ENCODE data around the gene DOK1.
"Not testable (repeated sequence)": the region's sequence is repeated elsewhere in the genome, so short reads cannot be mapped to it uniquely, and the experiment has no call there.

DOK1 gene

GRCh38 chr2:74560591-74560990, 6.1 kb downstream of the DOK1 start:
- 69 to 86% methylated on average over 2 to 3 of the region's 6 CpGs for WGBS, 2 experiments (ENCODE audit: insufficient coverage in 2 of 2)
- Histone ChIP-seq H3K9me3 (ENCODE audit: control insufficient read depth, low read length) (no peaks in the 10 kb centered on the region), H3K27ac (ENCODE audit: low read depth, low read length, severe bottlenecking) (no peak overlapping the region), H3K4me1 (ENCODE audit: control insufficient read depth, insufficient read depth, low read length, poor library complexity, severe bottlenecking) (peaks cover 7% of the 10 kb centered on the region), H3K36me3 (ENCODE audit: control insufficient read depth, insufficient read depth, low read length) (peaks cover 9% of the 10 kb centered on the region), H3K4me3 (ENCODE audit: extremely low read depth, insufficient read depth, low read length, poor library complexity, severe bottlenecking) (no peak overlapping the region)

GRCh38 chr2:74561022-74561421, 6.5 kb downstream of the DOK1 start:
- H3K27ac ChIP-seq (ENCODE audit: low read depth, low read length, severe bottlenecking); H3K36me3 ChIP-seq (ENCODE audit: control insufficient read depth, insufficient read depth, low read length); H3K4me3 ChIP-seq (ENCODE audit: extremely low read depth, insufficient read depth, low read length, poor library complexity, severe bottlenecking); H3K9me3 ChIP-seq (ENCODE audit: control insufficient read depth, low read length); H3K4me1 ChIP-seq (ENCODE audit: control insufficient read depth, insufficient read depth, low read length, poor library complexity, severe bottlenecking): not testable (repeated sequence)
- WGBS, 2 experiments (ENCODE audit: insufficient coverage in 2 of 2): 71 to 100% methylated on average over 1 of the region's 1 CpG

- H3K9me3 ChIP-seq (ENCODE audit: control insufficient read depth, low read length): no peaks in the 10 kb centered on the region
- H3K27ac ChIP-seq (ENCODE audit: low read depth, low read length, severe bottlenecking): no peak overlapping the region
- no peaks in the 10 kb centered on the region for H3K36me3 ChIP-seq (ENCODE audit: control insufficient read depth, insufficient read depth, low read length)
- 94 to 100% methylated on average over 5 to 6 of the region's 7 CpGs for WGBS, 2 experiments (ENCODE audit: insufficient coverage in 2 of 2)
- H3K4me3 ChIP-seq (ENCODE audit: extremely low read depth, insufficient read depth, low read length, poor library complexity, severe bottlenecking): no peak overlapping the region
- H3K4me1 ChIP-seq (ENCODE audit: control insufficient read depth, insufficient read depth, low read length, poor library complexity, severe bottlenecking): no peaks in the 10 kb centered on the region
Measured at GRCh38 chr2:74562126-74562775, 7.7 kb downstream of the DOK1 start.

- H3K36me3 ChIP-seq (ENCODE audit: control insufficient read depth, insufficient read depth, low read length): no peaks in the 10 kb centered on the region
- H3K4me3 ChIP-seq (ENCODE audit: extremely low read depth, insufficient read depth, low read length, poor library complexity, severe bottlenecking): no peak overlapping the region
- WGBS, 2 experiments (ENCODE audit: insufficient coverage in 2 of 2): 87 to 93% methylated on average over 3 to 4 of the region's 5 CpGs
- H3K4me1 ChIP-seq (ENCODE audit: control insufficient read depth, insufficient read depth, low read length, poor library complexity, severe bottlenecking): no peaks in the 10 kb centered on the region
- no peaks in the 10 kb centered on the region for H3K9me3 ChIP-seq (ENCODE audit: control insufficient read depth, low read length)
- H3K27ac ChIP-seq (ENCODE audit: low read depth, low read length, severe bottlenecking): no peak overlapping the region
Measured at GRCh38 chr2:74564222-74564621, 9.7 kb downstream of the DOK1 start.

- Histone ChIP-seq H3K27ac (ENCODE audit: low read depth, low read length, severe bottlenecking) (no peak overlapping the region), H3K4me3 (ENCODE audit: extremely low read depth, insufficient read depth, low read length, poor library complexity, severe bottlenecking) (no peak overlapping the region), H3K9me3 (ENCODE audit: control insufficient read depth, low read length) (no peaks in the 10 kb centered on the region), H3K36me3 (ENCODE audit: control insufficient read depth, insufficient read depth, low read length) (no peaks in the 10 kb centered on the region), H3K4me1 (ENCODE audit: control insufficient read depth, insufficient read depth, low read length, poor library complexity, severe bottlenecking) (no peaks in the 10 kb centered on the region)
- 94 to 100% methylated on average over 3 to 5 of the region's 7 CpGs for WGBS, 2 experiments (ENCODE audit: insufficient coverage in 2 of 2)
Measured at GRCh38 chr2:74566076-74566753, 11.7 kb downstream of the DOK1 start.

- Histone ChIP-seq H3K27ac (ENCODE audit: low read depth, low read length, severe bottlenecking) (no peak overlapping the region), H3K36me3 (ENCODE audit: control insufficient read depth, insufficient read depth, low read length) (no peaks in the 10 kb centered on the region), H3K4me1 (ENCODE audit: control insufficient read depth, insufficient read depth, low read length, poor library complexity, severe bottlenecking) (no peaks in the 10 kb centered on the region), H3K9me3 (ENCODE audit: control insufficient read depth, low read length) (no peaks in the 10 kb centered on the region), H3K4me3 (ENCODE audit: extremely low read depth, insufficient read depth, low read length, poor library complexity, severe bottlenecking) (no peak overlapping the region)
Measured at GRCh38 chr2:74566754-74567085, 12.2 kb downstream of the DOK1 start.

GRCh38 chr2:74567881-74568280, 13.4 kb downstream of the DOK1 start:
- no peak overlapping the region for H3K4me3 ChIP-seq (ENCODE audit: extremely low read depth, insufficient read depth, low read length, poor library complexity, severe bottlenecking)
- no peaks in the 10 kb centered on the region for H3K36me3 ChIP-seq (ENCODE audit: control insufficient read depth, insufficient read depth, low read length)
- 79 to 98% methylated on average over 3 to 5 of the region's 5 CpGs for WGBS, 2 experiments (ENCODE audit: insufficient coverage in 2 of 2)
- H3K27ac ChIP-seq (ENCODE audit: low read depth, low read length, severe bottlenecking): no peak overlapping the region
- H3K9me3 ChIP-seq (ENCODE audit: control insufficient read depth, low read length): no peaks in the 10 kb centered on the region
- no peaks in the 10 kb centered on the region for H3K4me1 ChIP-seq (ENCODE audit: control insufficient read depth, insufficient read depth, low read length, poor library complexity, severe bottlenecking)

GRCh38 chr2:74569686-74570085, 15.2 kb downstream of the DOK1 start:
- Histone ChIP-seq H3K4me1 (ENCODE audit: control insufficient read depth, insufficient read depth, low read length, poor library complexity, severe bottlenecking) (no peaks in the 10 kb centered on the region), H3K9me3 (ENCODE audit: control insufficient read depth, low read length) (no peaks in the 10 kb centered on the region), H3K4me3 (ENCODE audit: extremely low read depth, insufficient read depth, low read length, poor library complexity, severe bottlenecking) (no peak overlapping the region), H3K27ac (ENCODE audit: low read depth, low read length, severe bottlenecking) (no peak overlapping the region), H3K36me3 (ENCODE audit: control insufficient read depth, insufficient read depth, low read length) (no peaks in the 10 kb centered on the region)
- WGBS, 2 experiments (ENCODE audit: insufficient coverage in 2 of 2): 79 to 100% methylated on average over 1 of the region's 1 CpG

GRCh38 chr2:74571058-74571457, 16.5 kb downstream of the DOK1 start:
- no peak overlapping the region for H3K27ac ChIP-seq (ENCODE audit: low read depth, low read length, severe bottlenecking)
- no peaks in the 10 kb centered on the region for H3K4me1 ChIP-seq (ENCODE audit: control insufficient read depth, insufficient read depth, low read length, poor library complexity, severe bottlenecking)
- H3K4me3 ChIP-seq (ENCODE audit: extremely low read depth, insufficient read depth, low read length, poor library complexity, severe bottlenecking): no peak overlapping the region
- H3K36me3 ChIP-seq (ENCODE audit: control insufficient read depth, insufficient read depth, low read length): no peaks in the 10 kb centered on the region
- 80 to 86% methylated on average over 1 of the region's 1 CpG for WGBS, 2 experiments (ENCODE audit: insufficient coverage in 2 of 2)
- H3K9me3 ChIP-seq (ENCODE audit: control insufficient read depth, low read length): no peaks in the 10 kb centered on the region

GRCh38 chr2:74572178-74572925, 17.8 kb downstream of the DOK1 start:
- WGBS, 2 experiments (ENCODE audit: insufficient coverage in 2 of 2): 86 to 90% methylated on average over 3 of the region's 3 CpGs
- Histone ChIP-seq H3K4me1 (ENCODE audit: control insufficient read depth, insufficient read depth, low read length, poor library complexity, severe bottlenecking) (peaks cover 7% of the 10 kb centered on the region), H3K36me3 (ENCODE audit: control insufficient read depth, insufficient read depth, low read length) (no peaks in the 10 kb centered on the region), H3K9me3 (ENCODE audit: control insufficient read depth, low read length) (no peaks in the 10 kb centered on the region), H3K4me3 (ENCODE audit: extremely low read depth, insufficient read depth, low read length, poor library complexity, severe bottlenecking) (no peak overlapping the region), H3K27ac (ENCODE audit: low read depth, low read length, severe bottlenecking) (no peak overlapping the region)
